Fibroblast of villous mesenchyme (primary cell): ENCODE measurements around the gene TRIM40. TPM values are rescaled to one million over a fixed set of nuclear protein-coding genes. Genes with fewer than 3 reads are reported as not detected.

Experiments
- DNase-seq: peaks from one replicate; pipeline ENCODE4 v3.0.0-alpha.2; 2010; ENCODE audit warnings: low read depth
- H3K4me3 ChIP-seq: 2 replicates; pipeline ENCODE4 v1.5.1; 2011; ENCODE audit warnings: low read depth, mild to moderate bottlenecking, low read length
- total RNA-seq: library from RNA; depleted of rRNA; stranded (reverse); fragments of >200 nt; gene quantifications from 2 replicates; pipeline ENCODE4 v1.2.3, GENCODE V29; 2012
- TF ChIP-seq, protein P1 (sequence below): IDR thresholded peaks from 2 replicates; pipeline ENCODE4 v1.5.1; 2012; ENCODE audit warnings: low read depth, mild to moderate bottlenecking, low read length; ENCODE audit not compliant: insufficient read depth

Gene TRIM40
- total RNA-seq, 1 donor = not detected

DNA sequence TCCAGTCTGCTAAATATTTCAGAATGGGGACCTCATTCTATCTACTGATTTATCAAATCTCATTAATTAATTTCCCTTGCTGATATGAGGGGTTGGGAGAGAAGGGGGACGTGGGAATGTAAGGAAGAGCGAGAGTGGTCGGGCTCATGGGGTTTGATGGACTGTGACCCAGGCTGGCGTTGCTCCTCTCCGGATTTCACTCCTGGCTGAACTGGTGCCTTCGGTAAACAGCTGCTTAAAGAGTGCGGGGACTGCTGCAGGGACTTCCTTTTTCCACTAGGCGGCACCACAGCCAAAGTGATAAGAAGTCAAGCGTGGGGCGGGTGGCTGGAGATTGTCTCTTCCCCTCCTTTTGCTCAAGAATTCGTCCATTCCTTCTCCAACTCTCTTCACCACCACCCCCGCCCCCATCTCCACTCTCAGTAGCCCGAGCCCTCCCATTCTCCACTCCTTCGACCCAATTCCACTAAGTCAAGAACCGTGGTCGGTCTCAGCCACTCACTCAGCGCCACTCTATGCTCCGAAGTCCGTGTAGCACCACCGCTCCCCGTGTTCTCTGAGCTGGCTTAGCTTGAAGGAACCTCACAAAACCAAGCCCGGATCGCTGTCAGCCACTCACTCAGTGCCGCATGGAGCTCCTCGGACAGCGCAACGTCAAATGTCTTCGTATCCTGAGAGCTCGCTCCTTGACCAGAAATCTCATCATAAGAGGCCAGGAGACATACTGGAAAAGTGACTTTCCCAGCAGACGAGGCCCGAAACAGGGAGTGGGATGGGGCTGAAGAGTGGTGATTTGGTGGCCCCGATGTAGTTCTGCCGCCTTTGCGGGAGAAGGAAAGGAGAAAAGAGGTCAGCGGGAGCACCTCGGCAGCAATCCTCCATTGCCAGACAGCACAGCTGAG lies 32.7 kb upstream of the TRIM40 start:
- peak; percentile 92 for DNase-seq
- peak overlapping the region; percentile 50 for H3K4me3 ChIP-seq
- TF ChIP-seq, protein P1, sequence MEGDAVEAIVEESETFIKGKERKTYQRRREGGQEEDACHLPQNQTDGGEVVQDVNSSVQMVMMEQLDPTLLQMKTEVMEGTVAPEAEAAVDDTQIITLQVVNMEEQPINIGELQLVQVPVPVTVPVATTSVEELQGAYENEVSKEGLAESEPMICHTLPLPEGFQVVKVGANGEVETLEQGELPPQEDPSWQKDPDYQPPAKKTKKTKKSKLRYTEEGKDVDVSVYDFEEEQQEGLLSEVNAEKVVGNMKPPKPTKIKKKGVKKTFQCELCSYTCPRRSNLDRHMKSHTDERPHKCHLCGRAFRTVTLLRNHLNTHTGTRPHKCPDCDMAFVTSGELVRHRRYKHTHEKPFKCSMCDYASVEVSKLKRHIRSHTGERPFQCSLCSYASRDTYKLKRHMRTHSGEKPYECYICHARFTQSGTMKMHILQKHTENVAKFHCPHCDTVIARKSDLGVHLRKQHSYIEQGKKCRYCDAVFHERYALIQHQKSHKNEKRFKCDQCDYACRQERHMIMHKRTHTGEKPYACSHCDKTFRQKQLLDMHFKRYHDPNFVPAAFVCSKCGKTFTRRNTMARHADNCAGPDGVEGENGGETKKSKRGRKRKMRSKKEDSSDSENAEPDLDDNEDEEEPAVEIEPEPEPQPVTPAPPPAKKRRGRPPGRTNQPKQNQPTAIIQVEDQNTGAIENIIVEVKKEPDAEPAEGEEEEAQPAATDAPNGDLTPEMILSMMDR = peak; percentile 98

DNA sequence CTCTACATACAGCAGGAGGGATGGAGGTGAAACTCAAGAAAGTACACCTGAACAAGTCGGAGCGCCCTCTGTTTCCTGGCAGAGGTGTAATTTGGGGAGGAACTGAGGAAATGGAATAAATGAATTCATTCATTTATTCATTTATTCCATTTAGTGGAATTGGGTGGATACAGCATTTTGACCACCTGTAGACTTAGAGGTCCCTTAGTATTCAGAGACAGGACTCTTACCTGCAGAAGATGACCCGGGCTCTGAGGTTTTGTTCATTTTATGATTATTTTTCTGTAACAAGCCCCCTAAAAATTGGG lies 32.1 kb upstream of the TRIM40 start:
- DNase-seq = no peak
- TF ChIP-seq, protein P1 = no peak
- no peak overlapping the region for H3K4me3 ChIP-seq

DNA sequence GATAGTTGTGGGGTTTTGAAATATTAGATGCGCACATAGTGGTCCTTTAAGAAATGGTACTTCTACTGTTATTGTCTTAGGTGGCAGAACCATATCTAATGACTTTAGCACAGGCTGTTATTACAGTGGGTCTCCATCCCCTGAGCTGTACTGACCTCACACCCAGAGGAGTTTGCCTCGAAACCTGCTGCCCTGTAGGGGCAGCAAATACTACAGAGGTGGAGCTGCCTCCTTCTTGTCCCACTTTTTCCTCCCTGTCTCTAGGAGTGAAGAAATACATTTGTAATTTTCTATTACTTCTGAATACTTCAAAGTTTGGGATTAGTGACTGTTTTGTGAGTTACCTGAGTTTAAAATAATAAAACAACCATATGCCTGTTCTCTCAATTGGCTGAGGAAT lies 31.3 kb upstream of the TRIM40 start:
- H3K4me3 ChIP-seq = no peak overlapping the region
- TF ChIP-seq, protein P1 = no peak
- DNase-seq = no peak

DNA sequence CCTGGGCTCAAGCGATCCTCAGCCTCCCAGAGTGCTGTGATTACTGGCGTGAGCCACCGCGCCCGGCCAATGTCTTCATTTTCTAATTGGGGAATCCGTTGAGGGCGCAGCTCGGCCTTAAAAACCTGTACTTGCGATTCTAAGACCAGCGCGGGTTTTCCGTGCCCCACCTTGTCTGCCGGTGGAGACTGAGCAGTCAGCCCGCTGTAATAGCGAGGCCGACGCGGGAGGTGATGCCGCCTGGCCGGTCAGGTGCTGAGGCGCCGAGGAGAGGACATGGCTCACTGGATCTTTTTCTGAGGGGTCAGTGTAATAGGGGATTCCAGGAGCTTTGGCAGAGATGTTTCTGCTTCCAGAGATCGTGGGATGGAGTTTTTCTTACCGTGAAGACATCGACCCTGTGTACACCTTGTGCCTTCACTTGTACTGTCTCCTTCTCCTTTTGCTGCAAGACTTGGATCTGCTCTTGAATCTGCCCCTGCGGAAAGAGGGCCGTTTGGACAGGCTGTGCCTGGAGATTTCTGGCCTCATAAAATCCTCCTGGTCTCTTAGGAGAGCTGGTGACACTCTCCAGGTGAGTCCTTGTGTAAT lies 24.6 kb upstream of the TRIM40 start:
- H3K4me3 ChIP-seq = no peak overlapping the region
- TF ChIP-seq, protein P1 = no peak
- no peak for DNase-seq

DNA sequence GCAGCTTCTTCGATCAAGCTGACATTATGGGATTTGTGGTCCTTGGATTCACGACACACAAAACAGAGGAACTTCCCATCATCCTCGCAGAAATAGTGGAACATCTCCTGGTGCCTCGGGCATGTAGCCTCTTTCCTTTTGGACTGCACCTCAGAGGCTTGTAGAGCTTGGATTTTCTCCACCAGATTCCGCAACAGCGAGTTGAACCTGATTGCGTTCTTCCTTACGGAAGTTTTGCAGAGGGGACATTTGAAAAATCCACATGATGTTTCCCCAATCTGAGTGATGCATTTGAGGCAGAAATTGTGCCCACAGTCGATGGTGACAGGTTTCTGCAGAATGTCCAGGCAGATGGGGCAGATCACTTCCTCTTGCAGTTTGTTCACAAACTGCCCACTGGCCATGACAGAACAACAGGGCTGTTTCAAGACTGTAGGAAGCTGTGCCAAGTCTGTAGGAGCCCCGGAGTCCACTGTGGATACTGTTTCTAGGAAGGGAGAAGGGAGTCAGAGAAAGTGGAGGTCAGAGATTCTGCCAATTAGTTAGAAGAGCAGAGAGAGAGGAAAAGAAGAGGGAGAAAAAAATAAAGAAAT lies 23.4 kb upstream of the TRIM40 start:
- TF ChIP-seq, protein P1 = no peak
- no peak for DNase-seq
- no peak overlapping the region for H3K4me3 ChIP-seq

DNA sequence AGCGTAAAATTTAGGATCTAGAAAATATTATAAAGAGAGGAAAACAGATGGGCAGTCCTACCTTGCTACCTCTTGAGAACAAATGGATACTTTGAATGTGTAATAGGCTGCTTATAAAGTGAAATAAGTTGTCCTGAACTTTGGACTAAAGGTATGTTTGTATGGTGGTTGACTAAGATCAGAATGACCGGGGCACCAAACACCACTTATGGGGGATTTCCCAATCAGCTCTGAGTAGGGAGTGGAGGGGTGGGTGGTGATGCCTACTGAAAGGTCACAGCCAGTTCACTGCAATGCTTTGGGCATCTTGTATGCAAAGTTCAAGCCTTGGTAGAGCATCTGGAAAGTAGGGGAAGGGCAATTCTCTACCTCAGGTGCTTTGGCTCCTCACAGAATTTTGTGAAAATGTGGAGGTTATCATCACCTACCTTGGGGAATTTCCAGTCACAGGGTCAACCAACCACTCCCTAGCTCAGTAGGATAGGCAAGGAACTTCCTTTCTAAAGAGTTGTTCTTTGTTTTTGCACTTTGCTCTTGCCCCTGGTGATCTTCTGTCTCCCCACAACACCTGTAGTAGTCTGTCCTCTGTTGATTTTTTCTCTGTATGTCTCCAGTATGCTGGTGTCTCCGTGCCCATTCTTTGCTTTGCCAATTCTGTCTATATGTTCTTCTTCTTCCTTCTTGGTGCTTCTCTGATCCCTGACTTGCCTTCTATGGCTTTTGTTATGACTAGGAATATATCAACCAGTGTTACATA lies 22.8 kb upstream of the TRIM40 start, which contains the start of gene TRIM31:
Gene TRIM31 (minus strand): TSS at position 88 of the 757 bp plus-strand sequence. CDS start 285 bp downstream, outside the sequence.
- no peak for DNase-seq
- no peak within 1 kb of the TSS for H3K4me3 ChIP-seq
- TF ChIP-seq, protein P1 = no peak
